ENCODE results near the gene CDC42EP1.

GRCh38 chr22:37607010-37607934 is 47.0 kb downstream of the CDC42EP1 start:
- peak; percentile 99 for TF ChIP-seq CTCF (IDR thresholded peaks at IDR 0.05)
- no peak for TF ChIP-seq EZH2 (IDR thresholded peaks at IDR 0.05; ENCODE audit: borderline replicate concordance, insufficient read depth, low read depth, low read length, poor library complexity, severe bottlenecking)
